Heart right ventricle (tissue), 16 donors: ENCODE measurements around the gene WDR64. TPM values are rescaled to one million over a fixed set of nuclear protein-coding genes. Genes with fewer than 3 reads are reported as not detected.

Experiments used
- ATAC-seq, 8 donors: fragments of 200-7000 bp; cut with Tn5 transposase; one replicate each; pipeline ENCODE4 v1.9.1; 2020; ENCODE audit warnings: mild to moderate bottlenecking in 8 of 8, moderate library complexity in 8 of 8, moderate number of reproducible peaks in 1 of 8
- DNase-seq, 2 donors: peaks; one replicate each; pipeline ENCODE4 v3.0.0-alpha.2; 2020
- H3K27ac ChIP-seq, 10 donors: fragments of 200-600 bp; sonication (generic) in 2 of 10; one replicate each; pipeline versions ENCODE4 v1.5.0 to v1.8.0; 2020 to 2022; ENCODE audit warnings: mild to moderate bottlenecking in 3 of 10
- H3K27me3 ChIP-seq, 7 donors: fragments of 200-600 bp; one replicate each; pipeline ENCODE4 v1.8.0; 2021 to 2022; ENCODE audit warnings: mild to moderate bottlenecking in 2 of 7
- H3K36me3 ChIP-seq, 9 donors: fragments of 200-600 bp; sonication (generic) in 1 of 9; one replicate each; pipeline versions ENCODE4 v1.5.0 to v1.8.0; 2020 to 2022; ENCODE audit warnings: mild to moderate bottlenecking in 2 of 9
- H3K4me1 ChIP-seq, 9 donors: fragments of 200-600 bp; sonication (generic) in 1 of 9; one replicate each; pipeline versions ENCODE4 v1.5.0 to v1.8.0; 2020 to 2022; ENCODE audit warnings: mild to moderate bottlenecking in 4 of 9
- H3K4me3 ChIP-seq, 10 donors: fragments of 200-600 bp; sonication (generic) in 2 of 10; one replicate each; pipeline versions ENCODE4 v1.5.0 to v1.8.0; 2020 to 2022; ENCODE audit warnings: mild to moderate bottlenecking in 7 of 10, moderate library complexity in 2 of 10
- H3K9me3 ChIP-seq, 11 donors: fragments of 200-600 bp in 10 of 11; sonication (generic) in 2 of 11; one replicate each; pipeline versions ENCODE4 v1.5.0 to v1.8.0; 2013 to 2022; ENCODE audit warnings: mild to moderate bottlenecking in 2 of 11, control low read depth in 1 of 11, moderate library complexity in 1 of 11
- CTCF ChIP-seq, 9 donors: fragments of 200-600 bp; sonication (generic) in 2 of 9; IDR thresholded peaks; one replicate each; pipeline versions ENCODE4 v1.5.0 to v1.8.0; 2021 to 2022; ENCODE audit warnings: antibody characterized with exemption in 9 of 9, mild to moderate bottlenecking in 5 of 9, moderate library complexity in 1 of 9
- WGBS, 2 donors: extraction: QIAGEN DNeasy Blood & Tissue Kit; methylation state at CpG; one replicate each; pipeline ENCODE4 v1.1.7; 2013; ENCODE audit warnings: inconsistent platforms in 1 of 2; 5-methylcytosine and 5-hydroxymethylcytosine counted together
- intact Hi-C, 10 donors: fragments of 100-400 bp; cut with DNase I; formaldehyde crosslinking; loops; one replicate each; pipeline versions ENCODE4 v1.11.1 to v1.14.2; 2022
- polyA plus RNA-seq, 2 donors: library from polyadenylated mRNA; stranded (reverse); fragments of 200-250 nt; gene quantifications; one replicate each; pipeline ENCODE4 v1.2.3, GENCODE V29; 2013
- total RNA-seq, 10 donors: library from RNA; stranded (reverse); fragmentation: NEBNext Ultra II Directional in 3 of 10; extraction: Animal tissue kit (Norgen Biotek cat#: 25700) in 3 of 10; gene quantifications; one replicate each; pipeline versions ENCODE4 v1.2.1 to v1.2.4, GENCODE V29; 2021 to 2023
- donor health status: Arrhythmogenic right ventricular cardiomyopathy.
- donor health status: ischemic (EF 13 %, LVEDD 7.1; RV severe dilation, severe dysfunction).
- donor health status: healthy with polysubstance abuse.
- donor health status: DM: no; HTN: yes; CAD: no.
- donor health status: DM: no; HTN: no; CAD: no.
- donor health status: ischemic (EF 25% LVEDD 6.9; RV normal size, moderate dysfunction).
- donor health status: ischemic (EF 25% LVEDD 5.7; RV mildly dilated, moderate dysfunction).
- donor health status: healthy.
- donor health status: DM: yes; HTN: yes; CAD: no.
- donor health status: Ischemic cardiomyopathy.
- donor health status: ischemic (EF 35%, LVEDD 5.7; RV mildly dilated, moderate dysfunction).
- donor health status: nonischemic (EF 11% LVEDD 7.7; RV severe dilation, severe dysfunction).
- donor health status: DM: yes; HTN: yes; CAD: no.
- donor health status: PGD.
- donor health status: ischemic (EF 29% LVEDD 5.4; RV normal size, mild dysfunction).
- donor health status: nonischemic (EF 23%, LVEDD 6.1; RV moderate dilation, normal function).

Gene WDR64
- total and polyA plus RNA-seq, 12 donors, result 0.59 TPM; not detected in 11

- ATAC-seq (no peak), DNase-seq (no peak)
- intact Hi-C loops, result loop anchor here in 1 of 10 donors (10.0 kb wide), 1 partner anchor 199 kb away; the partner anchor contains the start of gene EXO1
- Histone ChIP-seq H3K4me3 (no peak overlapping the region), H3K27ac (no peak overlapping the region), H3K9me3 (peaks cover 0 to 20% (median 0%) of the 10 kb centered on the region in 11 donors), H3K4me1 (no peaks in the 10 kb centered on the region), H3K36me3 (no peaks in the 10 kb centered on the region), H3K27me3 (peaks cover 0 to 4% (median 0%) of the 10 kb centered on the region in 7 donors)
- 82 to 83% methylated on average over 7 of the region's 7 CpGs for WGBS, 2 donors
- no peak for TF ChIP-seq CTCF (IDR thresholded peaks at IDR 0.05)
Measured at GRCh38 chr1:241646201-241646600, 5.9 kb upstream of the WDR64 start.

- no peak overlapping the region for H3K4me3 ChIP-seq
- ATAC-seq (no peak), DNase-seq (no peak)
- intact Hi-C loops, result loop anchor here in 1 of 10 donors (10.0 kb wide), 1 partner anchor 197 kb away; the partner anchor contains the start of gene EXO1
- H3K27me3 ChIP-seq, result peaks cover 0 to 4% (median 0%) of the 10 kb centered on the region in 7 donors
- no peak for TF ChIP-seq CTCF (IDR thresholded peaks at IDR 0.05)
- WGBS, 2 donors, result 71 to 85% methylated on average over 1 of the region's 1 CpG
- H3K27ac ChIP-seq, result no peak overlapping the region
- H3K9me3 ChIP-seq, result peaks cover 0 to 8% (median 0%) of the 10 kb centered on the region in 11 donors
- H3K4me1 ChIP-seq, result no peaks in the 10 kb centered on the region
- no peaks in the 10 kb centered on the region for H3K36me3 ChIP-seq
Measured at GRCh38 chr1:241647658-241648057, 4.4 kb upstream of the WDR64 start.

- Histone ChIP-seq H3K4me3 (no peak overlapping the region), H3K36me3 (no peaks in the 10 kb centered on the region), H3K4me1 (no peaks in the 10 kb centered on the region), H3K9me3 (peaks cover 0 to 5% (median 0%) of the 10 kb centered on the region in 11 donors), H3K27me3 (peaks cover 0 to 4% (median 0%) of the 10 kb centered on the region in 7 donors), H3K27ac (no peak overlapping the region)
- intact Hi-C loops, result loop anchor here in 1 of 10 donors (10.0 kb wide), 1 partner anchor 197 kb away; the partner anchor contains the start of gene EXO1
- 91 to 96% methylated on average over 1 of the region's 1 CpG for WGBS, 2 donors
- DNase-seq, result no peak
- no peak for TF ChIP-seq CTCF (IDR thresholded peaks at IDR 0.05)
- ATAC-seq, result no peak
Measured at GRCh38 chr1:241648159-241648558, 3.9 kb upstream of the WDR64 start.

- intact Hi-C loops, result no loop called here
- H3K36me3 ChIP-seq, result no peaks in the 10 kb centered on the region
- H3K9me3 ChIP-seq, result peaks cover 0 to 3% (median 0%) of the 10 kb centered on the region in 11 donors
- H3K4me3 ChIP-seq, result no peak overlapping the region
- DNase-seq (no peak), ATAC-seq (no peak)
- no peak for TF ChIP-seq CTCF (IDR thresholded peaks at IDR 0.05)
- H3K27me3 ChIP-seq, result peaks cover 0 to 4% (median 0%) of the 10 kb centered on the region in 7 donors
- 48 to 49% methylated on average over 1 of the region's 1 CpG for WGBS, 2 donors
- H3K4me1 ChIP-seq, result no peaks in the 10 kb centered on the region
- no peak overlapping the region for H3K27ac ChIP-seq
Measured at GRCh38 chr1:241654019-241654418, 1.9 kb downstream of the WDR64 start.
